Heart left ventricle (tissue), 16 donors: Measurements from ENCODE around the gene IGFBP6. TPM values are rescaled to one million over a fixed set of nuclear protein-coding genes. Genes with fewer than 3 reads are reported as not detected.

Experiments used
- ATAC-seq, 4 donors: fragments of 200-7000 bp; cut with Tn5 transposase; one replicate each; pipeline ENCODE4 v1.9.1; 2020 to 2022; ENCODE audit warnings: moderate library complexity in 4 of 4, mild to moderate bottlenecking in 3 of 4, moderate number of reproducible peaks in 1 of 4
- DNase-seq, 5 donors: peaks; one replicate each; pipeline ENCODE4 v3.0.0-alpha.2; 2020
- H3K27ac ChIP-seq, 12 donors: fragments of 200-600 bp; sonication (generic) in 4 of 12; one replicate each; pipeline versions ENCODE4 v1.5.0 to v1.8.0; 2016 to 2022; ENCODE audit warnings: mild to moderate bottlenecking in 2 of 12
- H3K27me3 ChIP-seq, 9 donors: fragments of 200-600 bp; sonication (generic) in 2 of 9; one replicate each; pipeline versions ENCODE4 v1.5.1 to v1.8.0; 2016 to 2022; ENCODE audit warnings: mild to moderate bottlenecking in 3 of 9
- H3K36me3 ChIP-seq, 9 donors: fragments of 200-600 bp; sonication (generic) in 2 of 9; one replicate each; pipeline versions ENCODE4 v1.5.0 to v1.8.0; 2018 to 2022; ENCODE audit warnings: mild to moderate bottlenecking in 2 of 9
- H3K4me1 ChIP-seq, 12 donors: fragments of 200-600 bp; sonication (generic) in 4 of 12; one replicate each; pipeline versions ENCODE4 v1.5.0 to v1.8.0; 2016 to 2022; ENCODE audit warnings: mild to moderate bottlenecking in 3 of 12
- H3K4me3 ChIP-seq, 12 donors: fragments of 200-600 bp; sonication (generic) in 4 of 12; one replicate each; pipeline versions ENCODE4 v1.5.0 to v1.8.0; 2017 to 2022; ENCODE audit warnings: mild to moderate bottlenecking in 9 of 12, moderate library complexity in 4 of 12
- H3K9me3 ChIP-seq, 12 donors: fragments of 200-600 bp; sonication (generic) in 4 of 12; one replicate each; pipeline versions ENCODE4 v1.5.0 to v1.8.0; 2016 to 2022; ENCODE audit warnings: mild to moderate bottlenecking in 1 of 12
- CTCF ChIP-seq, 12 donors: fragments of 200-600 bp; sonication (generic) in 4 of 12; IDR thresholded peaks; one replicate each; pipeline versions ENCODE4 v1.5.0 to v1.8.0; 2018 to 2022; ENCODE audit warnings: antibody characterized with exemption in 12 of 12, mild to moderate bottlenecking in 5 of 12
- POLR2A ChIP-seq, 2 donors: fragments of 450-650 bp; IDR thresholded peaks; one replicate each; pipeline ENCODE4 v1.6.1; 2017; ENCODE audit warnings: antibody characterized with exemption in 2 of 2, mild to moderate bottlenecking in 2 of 2, moderate library complexity in 2 of 2
- WGBS, 4 donors: extraction: QIAGEN DNeasy Blood & Tissue Kit in 2 of 4; methylation state at CpG; one replicate each; pipeline versions ENCODE4 v1.1.5 to v1.1.7; 2013 to 2018; 5-methylcytosine and 5-hydroxymethylcytosine counted together
- intact Hi-C, 10 donors: fragments of 100-400 bp; cut with DNase I; formaldehyde crosslinking; loops; one replicate each; pipeline versions ENCODE4 v1.11.1 to v1.14.2; 2022
- polyA plus RNA-seq, 2 donors: library from polyadenylated mRNA; stranded (reverse); fragments of 200-250 nt; gene quantifications; one replicate each; pipeline ENCODE4 v1.2.3, GENCODE V29; 2013
- total RNA-seq, 9 donors: library from RNA; depleted of rRNA in 2 of 9; stranded (reverse); fragments of >200 nt in 2 of 9; fragmentation: NEBNext Ultra II Directional in 3 of 9; extraction: Animal tissue kit (Norgen Biotek cat#: 25700) in 3 of 9; gene quantifications; one replicate each; pipeline versions ENCODE4 v1.1.0 to v1.2.4, GENCODE V29; 2016 to 2023
- donor health status: ischemic (EF 13 %, LVEDD 7.1; RV severe dilation, severe dysfunction).
- donor health status: healthy with polysubstance abuse.
- donor health status: DM: no; HTN: yes; CAD: no.
- donor health status: DM: no; HTN: no; CAD: no.
- donor health status: ischemic (EF 25% LVEDD 6.9; RV normal size, moderate dysfunction).
- donor health status: ischemic (EF 25% LVEDD 5.7; RV mildly dilated, moderate dysfunction).
- donor health status: healthy.
- donor health status: DM: yes; HTN: yes; CAD: no.
- donor health status: ischemic (EF 35%, LVEDD 5.7; RV mildly dilated, moderate dysfunction).
- donor health status: nonischemic (EF 11% LVEDD 7.7; RV severe dilation, severe dysfunction).
- donor health status: DM: yes; HTN: yes; CAD: no.
- donor health status: PGD.
- donor health status: ischemic (EF 29% LVEDD 5.4; RV normal size, mild dysfunction).
- donor health status: nonischemic (EF 23%, LVEDD 6.1; RV moderate dilation, normal function).

IGFBP6 gene
- total and polyA plus RNA-seq, 11 donors: 18.3 to 132 (median 42.6) TPM

- Histone ChIP-seq H3K4me3 (no peak overlapping the region), H3K4me1 (peaks cover 0 to 14% (median 7%) of the 10 kb centered on the region in 12 donors), H3K36me3 (no peaks in the 10 kb centered on the region), H3K27ac (peak overlapping the region; percentile 45 to 97 (median 78)), H3K9me3 (no peaks in the 10 kb centered on the region), H3K27me3 (no peaks in the 10 kb centered on the region)
- ATAC-seq (peak; percentile 85 to 92 (median 90)), DNase-seq (peak in 4 of 5 donors; percentile 39 to 61 (median 46))
- WGBS, 4 donors: 59 to 74% (median 67%) methylated on average over 7 to 8 of the region's 8 CpGs
- intact Hi-C loops: loop anchor here in 2 of 10 donors (5.0 kb wide), 2 partner anchors 36 to 41 kb away; no protein-coding TSS in a partner anchor
- TF ChIP-seq CTCF (IDR thresholded peaks at IDR 0.05) (no peak), POLR2A (IDR thresholded peaks at IDR 0.05) (no peak)
These were observed 18.6 kb downstream of the IGFBP6 start for GRCh38 chr12:53115891-53116648.

- Histone ChIP-seq H3K4me3 (no peak overlapping the region), H3K36me3 (no peaks in the 10 kb centered on the region), H3K4me1 (peaks cover 0 to 14% (median 7%) of the 10 kb centered on the region in 12 donors), H3K9me3 (no peaks in the 10 kb centered on the region), H3K27ac (no peak overlapping the region), H3K27me3 (no peaks in the 10 kb centered on the region)
- intact Hi-C loops: loop anchor here in 2 of 10 donors (5.0 kb wide), 2 partner anchors 33 to 38 kb away; no protein-coding TSS in a partner anchor
- TF ChIP-seq POLR2A (IDR thresholded peaks at IDR 0.05) (no peak), CTCF (IDR thresholded peaks at IDR 0.05) (no peak)
- WGBS, 4 donors: 87 to 92% (median 91%) methylated on average over 8 of the region's 8 CpGs
- DNase-seq (peak in 1 of 5 donors; percentile 5), ATAC-seq (no peak)
These were observed 21.4 kb downstream of the IGFBP6 start for GRCh38 chr12:53118751-53119300.

GRCh38 chr12:53120685-53121525 is 23.4 kb downstream of the IGFBP6 start:
- H3K27me3 ChIP-seq: no peaks in the 10 kb centered on the region
- H3K4me1 ChIP-seq: peaks cover 0 to 10% (median 3%) of the 10 kb centered on the region in 12 donors
- 70 to 80% (median 77%) methylated on average over 12 of the region's 12 CpGs for WGBS, 4 donors
- intact Hi-C loops: no loop called here
- TF ChIP-seq POLR2A (IDR thresholded peaks at IDR 0.05) (no peak), CTCF (IDR thresholded peaks at IDR 0.05) (no peak)
- no peak for ATAC-seq
- H3K36me3 ChIP-seq: no peaks in the 10 kb centered on the region
- no peak overlapping the region for H3K4me3 ChIP-seq
- H3K27ac ChIP-seq: no peak overlapping the region
- DNase-seq: peak in 1 of 5 donors; percentile 10
- H3K9me3 ChIP-seq: no peaks in the 10 kb centered on the region
